HG03457 (cell line): Measurements from ENCODE around the gene HDAC8.
A peak's percentile ranks its signal among the peaks of the same experiment; 100 is the strongest.
"Not testable (repeated sequence)": the region's sequence is repeated elsewhere in the genome, so short reads cannot be mapped to it uniquely, and the experiment has no call there.

Source experiments
- ATAC-seq: cut with Tn5 transposase; IDR thresholded peaks from one replicate; pipeline ENCODE4 v1.9.1; 2021; ENCODE audit warnings: moderate number of reproducible peaks; ENCODE audit not compliant: unreplicated experiment

HDAC8 gene

GRCh38 chrX:72330131-72330530 is 242.5 kb downstream of the HDAC8 start:
- no peak for ATAC-seq

- no peak for ATAC-seq
Measured at GRCh38 chrX:72326605-72327300, 245.9 kb downstream of the HDAC8 start.

- ATAC-seq, result not testable (repeated sequence)
Measured at GRCh38 chrX:72319651-72320050, 253.0 kb downstream of the HDAC8 start.

GRCh38 chrX:72317139-72317538 is 255.5 kb downstream of the HDAC8 start:
- ATAC-seq, result no peak

- no peak for ATAC-seq
Measured at GRCh38 chrX:72316408-72317110, 256.1 kb downstream of the HDAC8 start.

- ATAC-seq, result no peak
Measured at GRCh38 chrX:72314881-72315280, 257.8 kb downstream of the HDAC8 start.

- no peak for ATAC-seq
Measured at GRCh38 chrX:72313707-72314641, 258.7 kb downstream of the HDAC8 start.

- ATAC-seq, result no peak
Measured at GRCh38 chrX:72312311-72312940, 260.2 kb downstream of the HDAC8 start.

- ATAC-seq, result no peak
Measured at GRCh38 chrX:72309297-72310071, 263.2 kb downstream of the HDAC8 start.

GRCh38 chrX:72308566-72309296 is 263.9 kb downstream of the HDAC8 start:
- peak; percentile 48 for ATAC-seq

GRCh38 chrX:72308209-72308565 is 264.5 kb downstream of the HDAC8 start:
- ATAC-seq, result no peak

- no peak for ATAC-seq
Measured at GRCh38 chrX:72307646-72308051, 265.0 kb downstream of the HDAC8 start.

- no peak for ATAC-seq
Measured at GRCh38 chrX:72306851-72307645, 265.6 kb downstream of the HDAC8 start.

GRCh38 chrX:72306085-72306801 is 266.4 kb downstream of the HDAC8 start:
- ATAC-seq, result no peak

GRCh38 chrX:72305286-72306084 is 267.2 kb downstream of the HDAC8 start, which contains the start of gene CITED1:
Gene CITED1, minus strand, starts transcription at chrX:72305914. Its CDS starts 3,045 bp downstream, at chrX:72302869.
- ATAC-seq, result no peak

- ATAC-seq, result no peak
Measured at GRCh38 chrX:72304877-72305276, 267.8 kb downstream of the HDAC8 start.

GRCh38 chrX:72301781-72302180 is 270.9 kb downstream of the HDAC8 start:
- no peak for ATAC-seq
